HFF-Myc (cell line): ENCODE results near the gene CDH16.
"Not testable (repeated sequence)": the region's sequence is repeated elsewhere in the genome, so short reads cannot be mapped to it uniquely, and the experiment has no call there.

Experiments used
- DNase-seq: peaks from one replicate; pipeline ENCODE4 v3.0.0-alpha.2; 2011; ENCODE audit warnings: low read depth; ENCODE audit errors: extremely low read depth
- H3K4me3 ChIP-seq: replicated peaks from 2 replicates; pipeline ENCODE4 v1.5.1; 2011; ENCODE audit warnings: low read depth, mild to moderate bottlenecking, control low read depth, low read length
- CTCF ChIP-seq: IDR thresholded peaks from 2 replicates; pipeline ENCODE4 v1.5.1; 2012; ENCODE audit warnings: mild to moderate bottlenecking, low read depth, low read length, control low read depth; ENCODE audit errors: missing control alignments

The CDH16 gene

GRCh38 chr16:66946541-66946940 is 27.9 kb upstream of the CDH16 start:
- no peak for DNase-seq
- H3K4me3 ChIP-seq = no peak overlapping the region
- no peak for TF ChIP-seq CTCF

- no peak overlapping the region for H3K4me3 ChIP-seq
- DNase-seq = no peak
- TF ChIP-seq CTCF = no peak
Observed at GRCh38 chr16:66945939-66946338, 27.3 kb upstream of the CDH16 start.

GRCh38 chr16:66944971-66945370 is 26.3 kb upstream of the CDH16 start:
- not testable (repeated sequence) for DNase-seq

GRCh38 chr16:66944054-66944441 is 25.4 kb upstream of the CDH16 start:
- H3K4me3 ChIP-seq = no peak overlapping the region
- DNase-seq = no peak
- no peak for TF ChIP-seq CTCF

More at GRCh38 chr16:66944971-66945370, 26.3 kb upstream of the CDH16 start:
- not testable (repeated sequence) for H3K4me3 ChIP-seq

- no peak for DNase-seq
- H3K4me3 ChIP-seq = no peak overlapping the region
- no peak for TF ChIP-seq CTCF
Observed at GRCh38 chr16:66943426-66944053, 24.9 kb upstream of the CDH16 start.

- no peak overlapping the region for H3K4me3 ChIP-seq
- no peak for DNase-seq
- no peak for TF ChIP-seq CTCF
Observed at GRCh38 chr16:66942981-66943380, 24.3 kb upstream of the CDH16 start.

GRCh38 chr16:66940236-66940635 is 21.6 kb upstream of the CDH16 start:
- H3K4me3 ChIP-seq = no peak overlapping the region
- no peak for TF ChIP-seq CTCF
- no peak for DNase-seq
